Measurements from ENCODE around the gene RNF144B. TPM values are rescaled to one million over a fixed set of nuclear protein-coding genes. Genes with fewer than 3 reads are reported as not detected.
A peak's percentile ranks its signal among the peaks of the same experiment; 100 is the strongest.

RNF144B gene
- polyA plus RNA-seq, 3 donors, result 25.6 to 31.0 (median 27.9) TPM

- Mint-ChIP-seq H3K36me3 (peaks cover 17 to 34% of the 10 kb centered on the region in 2 donors), H3K4me1 (peaks cover 24% of the 10 kb centered on the region), H3K27me3 (ENCODE audit: low read depth in 3 of 3) (no peaks in the 10 kb centered on the region), H3K4me3 (no peak overlapping the region), H3K9me3 (no peaks in the 10 kb centered on the region), H3K27ac (no peak overlapping the region)
- DNase-seq, result no peak
- Histone ChIP-seq H3K27me3 (ENCODE audit: control insufficient read depth in 2 of 2, insufficient read depth in 2 of 2, low read length in 2 of 2) (no peaks in the 10 kb centered on the region), H3K27ac (ENCODE audit: low read depth in 1 of 2, low read length in 2 of 2) (no peak overlapping the region), H3K9ac (ENCODE audit: insufficient read depth, low read length, poor library complexity, severe bottlenecking) (no peak overlapping the region), H3K4me3 (replicated peaks in 1 of 3; ENCODE audit: low read depth in 2 of 3, low read length in 3 of 3) (no peak overlapping the region), H3K4me2 (replicated peaks; ENCODE audit: extremely low read depth, low read length, poor library complexity, severe bottlenecking) (no peak overlapping the region), H3K36me3 (replicated peaks in 1 of 2; ENCODE audit: control insufficient read depth in 1 of 2, insufficient read depth in 2 of 2, low read length in 2 of 2) (peaks cover 2 to 63% of the 10 kb centered on the region in 2 donors), H3K9me3 (replicated peaks in 1 of 2; ENCODE audit: control insufficient read depth in 1 of 2, insufficient read depth in 1 of 2, low read length in 2 of 2) (no peaks in the 10 kb centered on the region), H2AFZ (ENCODE audit: insufficient read depth, low read depth, low read length, poor library complexity, severe bottlenecking) (no peak overlapping the region), H4K20me1 (ENCODE audit: insufficient read depth, low read length) (peaks cover 100% of the 10 kb centered on the region), H3K79me2 (ENCODE audit: insufficient read depth, low read length) (peaks cover 77% of the 10 kb centered on the region), H3K4me1 (ENCODE audit: control insufficient read depth in 1 of 2, insufficient read depth in 2 of 2, low read length in 2 of 2) (peaks cover 12 to 18% of the 10 kb centered on the region in 2 donors)
- WGBS (ENCODE audit: insufficient coverage), result no CpG with 5 or more reads among the region's 2 CpGs
- intact Hi-C loops (cut with micrococcal nuclease), result no loop called here
- TF ChIP-seq CTCF (IDR thresholded peaks at IDR 0.05), result no peak
These were observed 59.6 kb downstream of the RNF144B start for GRCh38 chr6:18446771-18447170.

- intact Hi-C loops (cut with micrococcal nuclease), result no loop called here
- H3K9me3 ChIP-seq (replicated peaks in 1 of 2; ENCODE audit: control insufficient read depth in 1 of 2, insufficient read depth in 1 of 2, low read length in 2 of 2), result no peaks in the 10 kb centered on the region
These were observed 60.4 kb downstream of the RNF144B start for GRCh38 chr6:18447552-18447951.

More at GRCh38 chr6:18447552-18447951, 60.4 kb downstream of the RNF144B start:
- Mint-ChIP-seq H3K27ac (no peak overlapping the region), H3K36me3 (peaks cover 16 to 34% of the 10 kb centered on the region in 2 donors), H3K4me3 (no peak overlapping the region), H3K9me3 (no peaks in the 10 kb centered on the region), H3K4me1 (peaks cover 25% of the 10 kb centered on the region), H3K27me3 (ENCODE audit: low read depth in 3 of 3) (no peaks in the 10 kb centered on the region)
- Histone ChIP-seq H3K4me2 (replicated peaks; ENCODE audit: extremely low read depth, low read length, poor library complexity, severe bottlenecking) (no peak overlapping the region), H3K9ac (ENCODE audit: insufficient read depth, low read length, poor library complexity, severe bottlenecking) (no peak overlapping the region), H2AFZ (ENCODE audit: insufficient read depth, low read depth, low read length, poor library complexity, severe bottlenecking) (no peak overlapping the region), H3K27ac (ENCODE audit: low read depth in 1 of 2, low read length in 2 of 2) (peak overlapping the region in 1 of 2 donors; percentile 13), H3K79me2 (ENCODE audit: insufficient read depth, low read length) (peaks cover 75% of the 10 kb centered on the region), H4K20me1 (ENCODE audit: insufficient read depth, low read length) (peaks cover 100% of the 10 kb centered on the region), H3K36me3 (replicated peaks in 1 of 2; ENCODE audit: control insufficient read depth in 1 of 2, insufficient read depth in 2 of 2, low read length in 2 of 2) (peaks cover 3 to 61% of the 10 kb centered on the region in 2 donors), H3K4me1 (ENCODE audit: control insufficient read depth in 1 of 2, insufficient read depth in 2 of 2, low read length in 2 of 2) (peaks cover 12 to 18% of the 10 kb centered on the region in 2 donors), H3K27me3 (ENCODE audit: control insufficient read depth in 2 of 2, insufficient read depth in 2 of 2, low read length in 2 of 2) (no peaks in the 10 kb centered on the region), H3K4me3 (replicated peaks in 1 of 3; ENCODE audit: low read depth in 2 of 3, low read length in 3 of 3) (no peak overlapping the region)
- 85% methylated on average over 2 of the region's 2 CpGs for WGBS (ENCODE audit: insufficient coverage)
- no peak for TF ChIP-seq CTCF (IDR thresholded peaks at IDR 0.05)
- no peak for DNase-seq
